ENCODE measurements around the gene TK1. TPM values are rescaled to one million over a fixed set of nuclear protein-coding genes. Genes with fewer than 3 reads are reported as not detected.
"Not testable (repeated sequence)": the region's sequence is repeated elsewhere in the genome, so short reads cannot be mapped to it uniquely, and the experiment has no call there.

The TK1 gene
- total RNA-seq, 1 experiment from 2014 or later, result 153 TPM

DNA sequence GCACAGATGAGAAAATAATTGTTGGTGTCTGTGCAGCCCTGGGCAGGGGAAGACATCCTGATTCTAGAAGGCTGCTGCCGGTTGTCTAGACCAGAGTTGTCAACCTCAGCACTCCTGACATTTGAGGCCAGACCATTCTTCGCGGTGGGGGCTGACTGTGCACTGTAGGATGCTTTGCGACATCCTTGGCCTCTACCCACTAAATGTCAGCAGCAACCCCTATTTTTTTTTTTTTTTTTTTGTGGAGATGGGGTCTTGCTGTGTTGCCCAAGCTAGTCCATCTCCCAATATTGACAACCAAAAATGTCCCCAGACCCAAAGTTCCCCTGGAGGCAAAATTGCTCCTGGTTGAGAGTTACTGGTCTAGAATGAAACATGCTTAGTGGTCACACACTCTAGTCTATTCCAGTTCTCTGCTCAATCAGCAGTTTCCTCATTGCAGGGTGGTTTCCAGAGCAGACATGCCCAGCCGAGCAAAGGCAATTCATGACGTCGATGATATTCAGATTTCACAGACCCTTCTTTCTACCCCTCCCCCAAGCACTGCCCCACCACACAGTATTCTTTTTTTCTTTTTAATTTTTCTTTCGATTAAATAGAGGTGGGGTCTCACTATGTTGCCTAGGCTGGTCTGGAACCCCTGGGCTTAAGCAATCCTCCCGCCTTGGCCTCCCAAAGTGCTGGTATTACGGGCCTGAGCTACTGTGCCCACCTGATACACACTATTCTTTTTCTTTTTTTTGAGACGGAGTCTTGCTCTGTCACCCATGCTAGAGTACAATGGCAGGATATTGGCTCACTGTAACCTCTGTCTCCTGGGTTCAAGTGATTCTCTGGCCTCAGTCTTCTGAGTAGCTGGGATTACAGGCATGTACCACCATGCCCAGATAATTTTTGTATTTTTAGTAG is 31.7 kb downstream of the TK1 start:
- no peak for DNase-seq (ENCODE audit: low read depth)

DNA sequence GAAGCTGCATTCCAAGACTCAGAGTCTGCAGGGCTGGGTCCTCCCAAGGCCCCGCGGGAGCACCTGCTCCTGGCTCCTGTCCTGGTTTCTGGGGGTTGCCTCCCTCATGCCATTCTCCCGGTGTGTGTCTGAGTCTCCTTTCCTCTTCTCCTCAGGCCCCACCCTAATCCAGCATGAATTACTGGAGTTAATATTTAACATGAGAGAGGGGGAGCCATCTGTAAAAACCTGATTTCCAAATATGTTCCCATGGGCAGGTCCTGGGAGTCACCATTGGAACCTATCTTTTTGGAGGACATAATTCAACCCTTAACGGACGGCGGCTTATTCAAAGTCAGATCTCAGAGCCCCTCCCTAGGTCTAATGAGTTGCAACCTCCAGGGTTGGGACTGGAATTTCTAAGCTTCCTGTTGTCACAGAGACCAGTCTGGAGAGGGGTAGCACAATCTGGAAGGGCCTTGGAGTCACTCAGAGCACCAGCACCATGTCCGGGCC is 35.3 kb downstream of the TK1 start:
- no peak for DNase-seq (ENCODE audit: low read depth)

DNA sequence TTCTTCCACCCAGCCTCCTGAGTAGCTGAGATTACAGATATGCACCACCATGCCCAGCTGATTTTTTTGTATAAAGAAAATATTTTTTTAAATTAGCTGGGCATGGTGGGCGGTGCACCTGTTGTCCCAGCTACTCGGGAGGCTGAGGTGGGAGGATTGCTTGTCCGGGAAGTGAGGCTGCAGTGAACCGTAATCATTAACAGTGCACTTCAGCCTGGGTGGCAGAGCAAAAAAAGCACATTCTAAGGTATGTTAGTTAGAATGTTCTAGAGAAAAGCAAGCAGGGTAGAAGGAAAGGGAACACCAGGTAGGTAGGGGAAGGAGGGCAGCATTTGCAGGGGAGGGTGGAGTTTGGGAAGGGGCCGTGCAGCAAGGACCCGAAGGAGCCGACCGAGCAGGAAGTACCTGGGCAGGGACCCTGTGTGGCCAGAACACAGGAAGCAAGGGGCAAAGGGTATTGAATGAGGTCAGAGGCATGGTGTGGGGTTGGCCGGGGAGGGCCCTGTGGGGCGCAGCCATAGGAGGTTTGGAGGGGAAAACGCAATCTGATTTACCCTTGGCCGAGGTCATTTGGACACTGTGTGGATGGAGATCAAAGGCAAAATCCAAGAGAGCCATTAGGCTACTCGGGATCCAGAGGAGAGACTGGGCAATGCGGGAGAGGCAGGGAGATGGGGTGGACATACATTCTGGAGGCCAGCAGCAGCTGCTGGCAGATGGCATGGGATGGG is 38.4 kb downstream of the TK1 start:
- no peak for DNase-seq (ENCODE audit: low read depth)

DNA sequence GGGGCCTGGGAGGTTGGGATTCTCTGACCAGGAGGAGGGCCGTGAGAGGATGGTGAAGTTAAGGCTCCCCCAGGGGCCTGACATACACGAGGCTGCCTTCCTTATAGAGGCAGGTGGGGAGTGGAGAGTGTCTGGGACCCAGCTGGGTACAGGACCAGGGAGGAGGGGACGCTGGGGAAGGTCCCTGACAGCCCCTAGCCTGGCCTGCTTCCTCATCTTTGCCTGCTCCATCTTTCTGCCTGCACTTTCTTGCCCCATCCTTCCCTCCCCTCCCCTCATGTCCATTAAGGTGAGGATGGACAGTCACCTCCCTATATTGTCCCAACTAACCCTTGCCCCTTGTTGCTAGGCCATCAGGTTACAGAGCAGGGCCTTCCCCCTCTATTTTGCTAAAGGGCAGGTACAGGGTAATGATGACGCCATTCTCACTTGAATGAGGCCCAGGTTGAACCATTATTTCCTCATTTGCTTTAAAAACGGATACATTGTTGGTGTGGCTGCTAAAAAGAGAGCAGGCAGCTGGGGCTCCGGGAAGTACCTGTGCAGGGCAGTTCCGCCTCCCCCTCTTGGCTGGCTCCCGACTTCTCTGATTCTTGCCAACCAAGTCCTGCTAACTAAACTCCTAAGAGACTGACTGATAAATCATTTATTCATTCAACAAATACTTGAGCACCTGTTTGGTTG is 39.4 kb downstream of the TK1 start:
- no peak for DNase-seq (ENCODE audit: low read depth)

DNA sequence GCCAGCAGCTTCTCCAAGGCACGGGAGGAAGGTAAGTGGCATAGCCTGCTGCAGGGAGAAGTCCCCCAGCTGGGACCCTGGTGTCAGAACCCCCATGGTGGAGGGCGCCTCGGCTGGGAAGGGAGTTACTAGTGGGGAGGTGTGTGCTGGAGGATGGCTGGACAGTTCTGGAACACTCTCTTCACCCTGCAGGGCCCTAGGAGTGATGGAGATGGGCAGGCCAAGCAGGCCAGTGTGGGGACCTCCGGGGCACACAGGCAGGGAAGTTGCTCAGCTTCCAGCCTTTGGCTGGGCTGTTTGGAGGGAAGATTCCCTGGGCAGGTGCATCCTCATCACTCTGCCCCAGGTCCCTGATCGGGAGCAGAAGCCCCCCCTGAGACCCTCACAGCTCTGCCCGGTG is 40.0 kb downstream of the TK1 start:
- no peak for DNase-seq (ENCODE audit: low read depth)

DNA sequence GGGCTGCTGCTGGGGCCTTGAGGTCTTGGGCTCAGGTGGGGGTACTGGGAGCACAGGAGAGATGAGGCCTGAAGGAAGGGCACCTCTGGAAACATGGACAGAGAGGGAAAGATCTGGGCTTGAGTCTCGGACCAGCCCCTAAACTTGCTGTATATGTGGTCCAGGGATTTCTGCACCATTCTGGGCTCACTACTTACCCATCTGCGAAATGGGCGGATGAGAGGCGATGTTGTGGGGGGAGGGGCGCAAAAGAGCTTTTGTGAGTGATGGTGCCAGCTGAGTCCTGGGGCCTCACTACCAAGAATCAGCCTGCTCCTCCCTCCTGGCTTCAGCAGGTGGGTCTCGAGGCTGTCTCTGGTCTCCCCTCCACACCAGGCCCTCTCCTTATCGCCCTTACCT is 40.4 kb downstream of the TK1 start:
- DNase-seq (ENCODE audit: low read depth), result no peak

DNA sequence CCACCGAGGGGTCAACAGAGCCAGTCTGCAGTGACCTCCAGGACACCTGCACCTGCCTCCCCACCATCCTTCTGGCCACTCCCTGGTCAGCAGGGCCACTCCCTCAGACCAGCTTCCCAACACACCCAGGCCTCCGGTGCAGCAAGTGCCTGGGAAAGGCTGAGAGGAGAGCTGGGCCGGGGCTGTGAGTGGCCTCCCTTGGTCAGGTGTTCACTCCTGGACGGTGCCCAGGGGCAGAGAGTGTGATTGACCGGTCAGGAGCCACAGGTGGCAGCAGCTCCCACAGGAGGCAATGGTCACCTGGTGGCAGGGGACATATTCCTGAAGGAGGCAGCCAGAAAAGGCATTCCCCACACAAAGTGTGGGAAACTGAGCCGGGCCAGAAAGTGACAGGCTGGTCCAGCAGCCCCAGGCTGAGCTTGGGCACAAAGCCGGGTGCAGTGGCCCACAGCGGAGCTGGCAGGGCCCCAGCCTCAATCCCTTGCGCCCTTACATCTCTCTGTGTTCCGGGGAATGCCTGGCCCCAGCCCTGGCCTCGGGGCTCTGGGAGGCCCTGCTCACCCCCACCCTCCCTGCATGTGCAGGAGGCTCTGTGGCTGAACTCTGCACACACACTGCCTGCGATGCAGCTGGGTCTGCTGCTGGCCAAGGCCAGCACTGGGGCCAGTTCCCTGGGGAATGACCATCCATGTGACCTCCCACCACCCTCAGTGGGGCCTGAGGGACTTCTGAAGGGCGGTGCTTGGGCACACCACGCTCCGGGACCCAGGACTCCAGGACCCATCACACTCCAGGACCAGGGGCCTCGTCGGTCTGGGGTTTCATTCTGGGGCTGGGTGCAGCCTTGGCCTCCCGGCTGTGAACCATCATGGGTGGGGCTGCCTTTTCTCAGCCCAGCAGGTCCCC is 41.9 kb downstream of the TK1 start:
- DNase-seq (ENCODE audit: low read depth), result no peak

DNA sequence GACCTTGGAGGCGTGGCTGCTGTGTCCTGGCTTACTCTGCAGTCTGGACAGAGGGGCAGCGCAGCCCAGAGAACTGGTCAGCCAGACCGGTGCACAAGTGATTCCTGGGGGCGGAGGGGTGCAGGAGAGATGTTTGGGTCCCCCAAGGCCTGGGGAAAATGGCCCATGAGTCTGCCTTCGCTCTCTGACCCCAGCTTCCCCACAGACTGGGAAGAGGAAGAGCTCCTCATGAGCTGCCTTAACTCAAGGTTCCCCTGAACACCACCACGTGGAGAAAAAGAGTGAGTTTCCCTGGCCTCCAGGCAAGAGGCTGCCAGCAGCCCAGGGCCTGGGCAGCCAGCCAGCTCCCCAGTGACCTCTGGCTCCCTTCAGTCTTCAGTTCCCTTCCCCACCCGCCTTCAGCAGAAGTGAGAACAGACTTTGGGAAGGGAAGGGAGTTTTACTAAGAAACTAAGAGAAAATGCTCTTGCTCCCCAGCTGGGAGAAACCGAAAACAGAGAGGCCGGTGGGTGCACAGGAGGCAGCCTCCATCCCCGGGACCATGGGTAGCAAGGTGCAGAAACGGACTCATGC is 42.6 kb downstream of the TK1 start:
- peak; percentile 72 for DNase-seq (ENCODE audit: low read depth)

DNA sequence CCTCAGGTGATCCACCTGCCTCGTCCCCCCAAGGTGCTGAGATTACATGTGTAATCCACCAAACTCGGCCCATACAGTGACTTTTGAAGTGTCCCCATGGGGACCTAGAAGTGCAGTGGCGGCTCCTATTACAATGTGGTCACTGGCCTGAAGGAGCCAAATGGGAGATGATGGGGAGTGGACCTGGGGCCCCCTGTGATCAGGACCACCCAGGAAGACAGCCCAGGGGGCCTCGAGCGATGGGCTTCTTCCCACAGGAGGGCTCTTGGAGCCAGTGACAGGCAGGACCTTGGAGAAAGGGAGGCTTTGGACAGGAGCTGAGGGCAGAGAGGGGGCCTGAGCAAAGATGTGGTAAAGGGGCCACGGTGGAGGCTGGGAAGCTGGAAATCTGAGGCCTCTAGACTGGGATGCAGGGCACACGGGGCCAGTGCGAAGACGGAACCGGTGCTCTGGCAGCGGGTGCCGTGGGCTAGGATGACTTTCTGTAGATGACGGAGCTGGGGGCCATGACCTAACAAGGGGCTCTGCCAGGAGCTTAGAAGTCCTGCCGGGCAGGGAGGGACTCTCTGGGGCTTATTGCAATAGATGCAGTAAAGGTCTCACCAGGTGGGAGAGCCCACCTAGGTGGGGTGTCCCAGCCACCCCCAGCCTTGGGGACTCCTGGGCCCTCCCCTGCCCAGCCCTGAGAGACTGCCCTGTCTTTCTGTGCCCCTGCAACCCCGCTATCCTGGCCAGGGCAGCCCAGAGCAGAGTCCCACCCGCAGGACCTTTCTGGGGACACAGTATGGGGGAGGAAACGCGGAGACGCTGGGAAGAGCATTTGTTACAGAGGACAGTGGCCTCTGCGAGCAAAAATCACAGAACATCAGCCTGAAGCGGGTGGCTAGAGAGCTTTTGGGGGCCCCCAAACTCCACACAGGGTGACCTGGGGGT is 43.4 kb downstream of the TK1 start:
- no peak for DNase-seq (ENCODE audit: low read depth)

DNA sequence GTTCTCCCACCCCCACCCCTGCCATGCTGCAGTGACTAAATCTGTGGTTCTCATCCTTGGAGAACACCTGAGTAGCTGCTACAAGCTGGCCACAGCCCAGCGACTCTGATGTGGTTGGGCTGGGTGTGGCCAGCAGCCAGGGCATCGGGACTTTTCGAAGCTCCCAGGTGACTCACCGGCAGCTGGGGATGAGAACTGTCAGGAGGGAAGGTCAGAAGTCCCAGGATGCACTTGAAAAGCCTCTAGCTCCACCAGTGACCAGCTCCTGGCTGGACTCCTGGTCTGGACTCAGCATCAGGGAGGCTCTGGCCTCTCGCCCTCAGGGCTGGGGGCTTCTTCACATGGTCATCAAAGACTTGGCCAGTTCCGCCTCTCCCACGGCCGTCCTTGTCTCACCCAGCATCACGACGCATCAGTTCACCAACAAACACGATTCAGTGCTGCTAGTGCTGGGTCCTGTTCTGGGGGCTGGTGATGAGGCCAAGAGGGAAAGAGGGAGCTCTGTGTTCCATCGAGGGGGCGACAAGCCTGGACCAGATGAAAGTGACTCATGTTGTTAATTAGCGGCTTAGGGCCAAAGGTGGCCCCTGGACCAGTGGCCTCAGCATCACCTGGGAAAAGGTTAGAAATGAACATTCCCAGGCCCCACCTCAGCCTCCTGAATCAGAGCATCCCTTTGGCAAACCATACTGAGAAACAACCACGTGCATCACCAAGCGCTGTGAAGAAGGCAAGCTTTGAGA is 44.6 kb downstream of the TK1 start:
- peak; percentile 94 for DNase-seq (ENCODE audit: low read depth)

DNA sequence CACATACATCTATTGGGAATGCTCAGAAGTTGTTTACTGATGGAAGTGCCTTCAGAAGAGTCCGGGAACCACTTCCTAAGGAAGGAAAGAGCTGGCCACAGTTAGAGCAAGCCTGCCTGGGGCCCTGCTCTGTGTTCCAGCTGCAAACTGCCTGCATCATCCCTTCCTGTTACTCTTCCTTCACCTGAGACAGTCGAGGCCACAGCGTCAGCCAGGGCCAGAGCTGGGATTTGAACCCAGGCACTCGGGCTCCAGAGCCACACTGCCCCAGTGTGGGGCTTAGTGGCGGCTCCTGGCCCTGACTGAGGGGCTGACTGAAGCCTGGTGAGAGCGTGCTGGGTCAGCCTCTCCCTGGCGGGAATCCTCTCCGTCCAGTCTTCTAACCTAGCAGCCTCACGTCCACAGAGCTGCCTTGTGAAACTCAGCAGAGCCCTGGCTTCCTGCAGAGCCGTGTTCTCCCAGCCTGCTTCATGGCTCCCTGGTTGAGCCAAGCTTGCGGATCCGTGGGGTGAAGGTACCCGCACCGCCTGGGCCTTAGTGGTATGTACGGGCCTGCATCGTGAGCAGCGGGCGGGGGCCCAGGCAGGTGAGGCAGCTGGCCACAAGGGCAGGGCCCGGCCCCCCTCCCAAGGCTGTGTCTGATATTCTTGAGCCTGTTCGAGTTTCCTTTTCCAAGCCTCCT is 45.3 kb downstream of the TK1 start:
- DNase-seq (ENCODE audit: low read depth), result no peak

DNA sequence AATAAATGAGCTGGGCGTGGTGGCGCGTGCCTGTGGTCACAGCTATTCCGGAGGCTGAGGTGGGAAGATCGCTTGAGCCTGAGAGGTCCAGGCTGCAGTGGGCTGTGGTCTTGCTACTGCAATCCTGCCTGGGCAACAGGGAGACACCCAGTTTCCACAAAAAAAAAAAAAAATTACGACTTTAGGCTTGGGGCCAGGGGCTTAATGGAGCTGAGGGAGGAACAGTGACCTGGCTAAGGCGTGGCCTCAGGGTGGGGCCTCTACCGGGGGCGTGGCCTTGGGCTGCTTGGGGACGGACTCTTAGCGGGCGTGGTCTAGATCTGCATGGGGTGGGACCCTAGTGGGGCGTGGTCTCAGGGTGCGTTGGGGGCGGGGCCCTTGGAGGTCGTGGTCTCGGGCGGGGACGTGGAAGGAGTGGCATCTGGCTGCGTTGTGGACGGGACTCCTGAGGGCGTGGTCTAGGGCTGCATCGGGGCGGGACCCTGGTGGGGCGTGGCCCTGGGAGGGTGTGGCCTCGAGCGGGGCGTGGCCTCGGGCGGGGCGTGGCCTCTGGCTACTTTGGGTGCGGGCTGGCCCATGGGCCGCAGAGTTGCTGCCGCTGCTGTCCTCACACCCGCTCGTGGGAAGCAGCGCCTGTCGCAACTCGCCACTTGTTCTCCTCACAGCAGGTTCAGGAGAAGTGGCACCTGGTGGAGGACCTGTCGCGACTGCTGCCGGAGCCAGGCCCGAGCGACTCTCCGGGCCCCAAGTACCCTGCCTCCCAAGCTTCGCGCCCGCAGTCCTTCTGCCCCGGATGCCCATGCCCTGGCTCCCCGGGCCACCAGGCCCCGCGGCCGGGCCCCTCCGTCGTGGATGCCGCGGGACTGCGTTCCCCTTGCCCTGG is 46.4 kb downstream of the TK1 start:
- DNase-seq (ENCODE audit: low read depth), result peak; percentile 88

DNA sequence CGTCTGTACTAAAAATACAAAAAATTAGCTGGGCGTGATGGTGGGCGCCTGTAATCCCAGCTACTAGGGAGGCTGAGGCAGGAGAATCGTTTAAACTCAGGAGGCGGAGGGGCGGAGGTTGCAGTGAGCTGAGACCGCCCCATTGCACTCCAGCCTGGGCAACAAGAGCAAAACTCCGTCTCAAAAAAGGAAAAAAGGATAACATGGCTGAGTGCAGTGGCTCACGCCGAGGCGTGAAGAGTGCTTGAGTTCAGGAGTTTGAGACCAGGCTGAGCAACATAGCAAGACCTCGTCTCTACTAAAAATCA is 47.0 kb downstream of the TK1 start:
- DNase-seq (ENCODE audit: low read depth), result not testable (repeated sequence)

DNA sequence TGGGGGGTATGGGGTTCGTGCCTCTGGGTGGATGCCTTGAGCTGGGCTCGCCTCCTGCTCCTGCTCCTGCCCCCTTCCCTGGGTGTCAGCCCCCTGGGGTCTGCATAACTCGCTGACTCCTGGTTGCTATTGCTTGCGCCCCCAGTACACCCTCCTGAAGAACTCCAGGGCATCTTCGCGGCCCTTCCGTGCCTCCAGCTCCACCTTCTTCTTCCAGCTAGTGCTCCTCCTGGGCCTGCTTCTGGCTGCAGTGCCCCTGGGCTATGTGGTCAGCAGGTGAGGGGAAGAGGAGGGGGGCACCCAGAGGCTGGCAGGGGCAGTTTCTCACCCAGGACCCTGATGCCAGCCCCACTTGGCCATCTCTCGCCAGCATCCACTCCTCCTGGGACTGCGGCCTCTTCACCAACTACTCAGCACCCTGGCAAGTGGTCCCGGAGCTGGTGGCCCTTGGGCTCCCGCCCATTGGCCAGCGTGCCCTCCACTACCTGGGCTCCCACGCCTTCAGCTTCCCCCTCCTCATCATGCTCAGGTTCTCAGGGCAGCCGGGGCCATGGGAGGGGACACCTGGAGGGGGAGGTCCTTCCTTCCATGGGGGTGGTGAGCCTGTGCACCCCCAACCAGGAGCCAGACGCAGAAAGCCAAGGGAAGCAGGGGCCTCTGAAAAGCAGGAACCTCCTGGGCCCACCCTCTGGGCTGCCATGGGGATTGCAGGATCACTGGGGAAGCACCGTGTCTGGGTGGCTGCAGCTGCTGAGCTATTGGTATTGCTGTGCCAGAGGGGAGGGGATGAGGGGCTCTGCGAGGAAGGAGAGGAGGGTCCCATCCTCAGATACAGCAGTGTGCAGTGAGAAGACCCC is 48.4 kb downstream of the TK1 start:
- no peak for DNase-seq (ENCODE audit: low read depth)

DNA sequence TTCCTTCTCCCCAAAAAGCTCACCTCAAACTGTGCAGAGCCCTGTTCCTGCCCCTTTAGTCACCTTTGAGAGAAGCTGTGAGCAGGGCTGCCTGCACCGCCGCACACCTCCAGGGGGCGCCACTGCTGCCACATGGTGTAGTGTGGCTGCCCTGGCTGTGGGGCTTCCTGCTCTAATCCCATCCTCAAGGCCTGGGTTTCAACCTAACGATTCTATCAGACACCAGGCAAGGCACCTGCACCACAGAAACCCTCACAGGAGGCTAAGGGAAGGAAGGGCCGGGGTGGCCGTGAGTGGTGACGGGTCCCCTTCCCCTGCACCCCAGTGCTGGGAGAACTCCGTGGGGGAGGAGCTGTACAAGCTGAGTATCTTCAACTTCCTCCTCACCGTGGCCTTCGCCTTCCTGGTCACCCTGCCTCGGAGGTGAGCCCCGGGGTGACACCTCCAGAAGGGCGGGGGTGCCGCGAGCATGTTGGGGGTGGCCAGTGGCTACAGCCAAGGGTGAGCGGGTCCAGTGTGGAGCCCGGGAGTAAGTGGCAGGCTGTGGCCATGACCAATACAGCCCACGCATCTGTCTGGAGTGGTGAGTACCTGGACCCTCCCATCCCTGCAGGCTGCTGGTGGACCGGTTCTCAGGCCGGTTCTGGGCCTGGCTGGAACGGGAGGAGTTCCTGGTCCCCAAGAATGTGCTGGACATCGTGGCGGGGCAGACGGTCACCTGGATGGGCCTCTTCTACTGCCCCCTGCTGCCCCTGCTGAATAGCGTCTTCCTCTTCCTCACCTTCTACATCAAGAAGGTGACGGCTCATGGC is 49.3 kb downstream of the TK1 start:
- DNase-seq (ENCODE audit: low read depth), result no peak
